LNCAP (cell line): ENCODE measurements around the gene CLIP1.

Experiments
- TF ChIP-seq, protein P1 (sequence below): fragments of 450-650 bp; IDR thresholded peaks from 2 replicates; pipeline ENCODE4 v1.5.1; 2017; ENCODE audit warnings: mild to moderate bottlenecking

CLIP1 gene

DNA sequence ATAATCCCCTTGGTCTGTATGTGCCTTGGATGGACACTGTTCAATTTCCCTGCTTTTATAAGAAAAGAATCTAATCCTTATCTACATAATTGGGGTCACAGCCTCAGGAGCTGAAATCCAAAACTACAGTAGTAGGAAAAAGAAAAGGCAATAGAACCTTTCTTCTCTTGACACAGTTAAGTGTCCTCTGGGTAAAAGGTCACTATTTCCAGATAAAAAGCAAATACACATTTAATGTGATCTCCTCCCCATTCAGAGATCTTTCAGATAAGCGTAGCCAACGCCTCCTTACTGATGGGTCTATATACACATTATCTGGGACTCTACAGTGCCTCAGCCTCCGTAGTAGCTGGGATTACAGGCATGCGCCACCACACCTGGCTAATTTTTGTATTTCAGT lies 73.4 kb downstream of the CLIP1 start:
- TF ChIP-seq, protein P1, sequence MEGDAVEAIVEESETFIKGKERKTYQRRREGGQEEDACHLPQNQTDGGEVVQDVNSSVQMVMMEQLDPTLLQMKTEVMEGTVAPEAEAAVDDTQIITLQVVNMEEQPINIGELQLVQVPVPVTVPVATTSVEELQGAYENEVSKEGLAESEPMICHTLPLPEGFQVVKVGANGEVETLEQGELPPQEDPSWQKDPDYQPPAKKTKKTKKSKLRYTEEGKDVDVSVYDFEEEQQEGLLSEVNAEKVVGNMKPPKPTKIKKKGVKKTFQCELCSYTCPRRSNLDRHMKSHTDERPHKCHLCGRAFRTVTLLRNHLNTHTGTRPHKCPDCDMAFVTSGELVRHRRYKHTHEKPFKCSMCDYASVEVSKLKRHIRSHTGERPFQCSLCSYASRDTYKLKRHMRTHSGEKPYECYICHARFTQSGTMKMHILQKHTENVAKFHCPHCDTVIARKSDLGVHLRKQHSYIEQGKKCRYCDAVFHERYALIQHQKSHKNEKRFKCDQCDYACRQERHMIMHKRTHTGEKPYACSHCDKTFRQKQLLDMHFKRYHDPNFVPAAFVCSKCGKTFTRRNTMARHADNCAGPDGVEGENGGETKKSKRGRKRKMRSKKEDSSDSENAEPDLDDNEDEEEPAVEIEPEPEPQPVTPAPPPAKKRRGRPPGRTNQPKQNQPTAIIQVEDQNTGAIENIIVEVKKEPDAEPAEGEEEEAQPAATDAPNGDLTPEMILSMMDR: no peak

DNA sequence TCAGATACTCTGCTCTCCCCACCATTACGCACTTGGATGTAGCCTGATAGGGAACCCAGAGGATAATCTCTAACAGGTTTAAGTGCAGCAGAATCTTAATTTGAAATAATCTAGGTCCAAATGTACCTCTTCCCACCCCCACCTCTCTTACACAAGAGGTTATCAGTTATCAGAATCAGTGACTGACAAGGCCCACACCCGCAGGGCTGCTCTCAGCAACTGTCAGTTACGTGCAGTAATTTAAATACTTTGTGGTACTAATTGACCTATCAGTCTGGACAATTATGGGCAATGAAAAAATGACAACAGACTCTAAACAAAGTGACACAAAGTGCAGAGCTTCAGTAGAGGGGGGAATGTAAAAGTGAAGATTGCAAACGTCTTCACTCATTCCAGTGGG lies 74.0 kb downstream of the CLIP1 start:
- TF ChIP-seq, protein P1: no peak

DNA sequence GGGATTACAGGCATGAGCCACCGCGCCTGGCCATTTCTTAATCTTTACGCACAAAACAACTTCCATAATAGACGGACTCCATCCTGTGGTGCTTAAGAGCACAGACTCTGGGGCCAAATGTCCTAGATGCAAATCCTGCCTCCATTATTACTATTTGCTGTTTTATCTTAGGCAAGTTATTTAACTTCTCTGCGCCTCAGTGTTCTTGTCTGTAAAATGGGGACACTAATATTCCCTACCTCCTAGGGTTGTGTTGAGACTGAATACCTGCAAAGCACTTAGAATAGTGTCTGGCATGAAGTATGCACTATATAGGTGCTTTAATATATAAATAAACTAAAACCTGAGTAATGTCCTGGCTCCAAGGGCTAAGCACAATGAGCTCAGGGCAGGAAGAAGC lies 76.4 kb downstream of the CLIP1 start:
- TF ChIP-seq, protein P1: no peak

DNA sequence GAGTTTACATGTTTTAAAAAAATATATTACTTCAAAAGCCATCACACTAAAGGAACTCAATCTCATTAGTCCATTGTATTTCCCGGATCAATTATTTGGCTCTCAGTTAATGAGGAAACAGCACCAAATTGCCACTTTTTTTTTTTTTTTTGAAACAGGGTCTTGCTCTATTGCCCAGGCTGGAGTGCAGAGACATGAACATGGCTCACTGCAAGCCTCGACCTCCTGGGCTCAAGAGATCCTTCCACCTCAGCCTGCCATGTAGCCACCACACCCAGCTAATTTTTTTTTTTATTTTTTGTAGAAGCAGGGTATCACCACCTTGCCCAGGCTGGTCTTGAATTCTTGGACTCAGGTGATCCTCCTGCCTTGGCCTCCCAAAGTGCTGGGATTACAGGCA lies 77.4 kb downstream of the CLIP1 start:
- TF ChIP-seq, protein P1: no peak

DNA sequence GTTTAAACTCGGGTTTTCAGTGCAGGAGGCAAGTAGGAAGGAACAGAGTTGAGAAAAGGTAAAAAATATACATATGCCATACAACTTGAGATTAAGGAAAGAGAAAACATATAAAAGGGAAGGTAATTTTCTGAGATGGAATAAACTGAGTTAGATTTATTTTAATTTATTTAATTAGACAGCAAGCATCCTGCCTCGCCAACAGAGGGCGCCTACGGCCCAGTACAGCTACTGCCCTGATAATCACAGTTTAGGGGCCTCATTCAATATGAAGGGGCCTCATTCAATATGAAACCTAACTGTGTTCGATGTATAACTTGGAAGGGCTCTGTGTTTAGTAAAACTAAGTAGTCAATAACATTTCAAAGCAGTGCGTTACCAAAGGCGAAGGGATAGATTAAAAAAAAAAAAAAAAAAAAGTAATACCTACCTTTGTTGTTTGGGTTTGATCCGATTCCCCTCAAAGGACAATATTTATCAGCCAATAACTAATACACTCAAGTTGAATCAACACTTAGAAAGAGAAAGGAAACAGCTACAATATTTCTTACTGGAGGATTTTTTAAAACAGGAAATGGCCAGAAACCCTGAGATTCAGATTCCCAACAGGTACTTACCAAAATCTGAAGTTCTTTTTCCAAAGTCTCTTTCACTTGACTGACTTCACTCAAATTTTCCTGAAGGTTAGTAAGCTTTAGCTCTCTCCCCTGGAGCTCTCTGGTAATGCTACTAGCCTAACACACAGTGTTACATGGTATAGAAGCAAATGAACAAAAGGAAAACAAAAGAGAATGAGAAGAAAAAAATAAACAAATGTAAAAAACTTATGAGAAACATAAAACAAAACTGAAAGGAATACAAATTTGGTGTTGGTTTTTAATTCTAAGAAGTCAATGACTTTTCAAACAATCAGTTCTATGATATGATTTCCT lies 86.2 kb downstream of the CLIP1 start:
- TF ChIP-seq, protein P1: peak; percentile 89

DNA sequence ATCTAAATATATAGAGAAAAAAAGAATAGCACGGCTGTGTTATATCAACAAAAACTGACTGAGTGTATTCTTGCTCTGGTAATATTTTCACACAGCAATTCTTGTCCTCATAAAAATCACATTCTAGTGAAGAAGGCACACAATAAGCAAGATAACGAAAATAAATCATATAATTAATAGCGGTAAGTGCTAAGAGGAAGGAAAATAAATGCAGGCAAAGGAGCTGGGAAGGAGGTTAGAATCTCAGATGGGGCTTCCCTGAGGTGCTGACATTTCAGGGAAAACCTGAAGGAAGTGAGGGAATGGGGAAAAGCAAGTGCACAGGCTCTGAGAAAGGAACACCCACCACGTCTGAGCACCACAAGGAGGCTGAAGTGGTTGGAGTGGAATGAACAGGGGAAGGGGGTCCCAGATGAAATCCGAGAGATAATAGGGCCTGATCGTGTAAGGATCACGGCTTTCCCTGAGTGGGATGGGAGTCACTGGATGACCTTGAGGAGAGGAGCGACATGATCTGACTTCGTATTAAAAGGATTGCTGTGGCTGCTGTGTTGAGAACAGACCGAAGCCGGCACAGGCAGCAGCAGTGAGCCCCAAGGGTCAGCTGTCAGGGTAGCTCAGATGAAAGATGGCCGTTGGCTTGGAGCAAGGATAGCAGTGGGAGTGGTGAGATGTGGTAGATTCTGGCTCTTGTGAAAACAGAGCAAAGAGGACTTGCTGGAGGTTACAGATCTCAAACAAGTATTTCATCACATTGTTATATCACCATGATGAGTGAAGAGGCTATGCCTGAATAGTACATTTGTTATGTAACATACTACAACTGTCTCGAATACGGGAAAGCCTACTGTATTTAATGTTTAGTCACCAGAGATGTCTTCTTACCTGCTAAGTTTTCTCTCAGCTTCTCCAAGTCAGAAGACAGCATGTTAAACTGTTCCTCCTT lies 89.1 kb downstream of the CLIP1 start:
- TF ChIP-seq, protein P1: no peak

DNA sequence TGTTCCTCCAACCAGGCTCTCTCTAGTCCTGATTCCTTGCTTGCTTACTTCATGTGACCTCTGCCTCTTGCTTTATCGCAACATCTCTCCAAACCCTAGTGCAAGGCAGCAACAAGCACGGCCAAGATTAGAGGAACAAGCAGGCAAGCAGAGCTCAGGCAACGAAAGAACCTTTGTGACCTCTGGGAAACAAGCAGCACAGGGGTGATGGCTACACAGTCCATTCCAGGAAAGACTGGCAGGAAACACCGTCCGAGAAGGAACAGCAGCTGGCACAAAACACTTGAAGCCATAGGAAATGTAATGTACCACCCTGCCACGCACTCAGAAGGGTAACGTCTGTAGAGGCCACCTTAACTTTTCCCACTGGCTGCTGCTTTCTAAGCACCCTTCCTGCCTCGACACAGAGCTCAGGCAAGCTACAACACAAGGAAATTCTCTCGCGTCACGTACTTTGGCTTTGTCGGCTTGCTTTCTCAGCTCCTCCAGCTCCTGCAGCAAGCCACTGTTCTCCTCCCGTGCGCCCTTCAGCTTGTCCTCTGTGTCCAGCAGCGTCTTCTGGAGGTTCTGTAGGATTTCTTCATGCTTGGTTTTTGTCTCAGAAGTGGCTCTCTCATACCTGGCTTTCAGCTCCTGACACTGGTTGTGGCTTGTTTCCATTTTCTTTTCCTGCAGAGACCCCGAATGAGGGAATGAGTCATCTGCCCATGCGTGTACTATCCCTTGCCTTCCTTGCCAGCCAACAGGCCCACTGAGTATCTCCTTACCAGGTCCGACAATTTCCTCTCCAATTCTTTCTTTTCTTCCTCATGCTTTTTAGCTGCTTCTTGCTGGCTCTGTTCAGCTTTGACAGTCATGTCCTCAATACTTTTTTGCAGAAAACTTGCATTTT lies 94.7 kb downstream of the CLIP1 start:
- TF ChIP-seq, protein P1: no peak
